ENCODE results near the gene SLC43A2. TPM values are rescaled to one million over a fixed set of nuclear protein-coding genes. Genes with fewer than 3 reads are reported as not detected.
A peak's percentile ranks its signal among the peaks of the same experiment; 100 is the strongest.

The SLC43A2 gene
- total and polyA plus RNA-seq, 10 of the 15 experiments (the other 5 are each of a cell fraction or from before 2014, with no cell fraction given) = 0.03 to 14.0 (median 5.3) TPM

DNA sequence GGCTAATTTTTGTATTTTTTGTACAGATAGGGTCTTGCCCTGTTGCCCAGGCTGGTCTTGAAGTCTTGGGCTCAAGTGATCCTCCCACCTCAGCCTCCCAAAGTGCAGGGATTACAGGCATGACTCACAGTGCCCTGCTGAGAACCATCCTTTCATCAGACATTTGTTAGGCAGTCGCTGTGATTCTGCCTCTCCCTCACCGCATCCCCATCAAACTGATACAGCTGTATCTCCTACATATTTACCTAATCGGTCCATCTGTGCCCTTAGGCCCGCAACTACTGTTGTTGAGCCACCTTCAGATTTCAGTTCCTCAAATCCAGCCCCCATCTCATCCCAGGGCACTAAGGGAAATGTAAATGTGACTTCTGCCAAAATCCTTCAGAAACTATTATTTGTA, 2.0 kb upstream of the SLC43A2 start:
- H3K36me3 ChIP-seq (ENCODE audit: control insufficient read depth in 2 of 2, insufficient read depth in 2 of 2, low read length in 1 of 2) = no peaks in the 10 kb centered on the region
- ChIA-PET CTCF (interaction anchor here (0.6 to 9.9 kb wide), 35 partner anchors 10 to 466 kb away, joined by 3 to 380 read pairs (median 6); partner anchors contain the start of genes INPP5K, RILP and SCARF1), POLR2A (interaction anchor here (0.6 to 6.0 kb wide), 8 partner anchors 18 to 230 kb away, joined by 3 to 56 read pairs (median 6); partner anchors contain the start of genes INPP5K and RILP), SMC1A (ENCODE audit: uncharacterized antibody, unreplicated experiment) (interaction anchor here (0.6 to 5.4 kb wide), 17 partner anchors 14 to 269 kb away, joined by 3 to 107 read pairs (median 4); partner anchors contain the start of genes INPP5K and PITPNA), RAD21 (ENCODE audit: unreplicated experiment) (interaction anchor here (0.6 to 10.0 kb wide), 26 partner anchors 10 to 371 kb away, joined by 3 to 317 read pairs (median 5); partner anchors contain the start of genes INPP5K, RILP and SCARF1)
- H3K27me3 ChIP-seq (replicated peaks in 1 of 2; ENCODE audit: control insufficient read depth in 2 of 2, insufficient read depth in 2 of 2, low read length in 1 of 2) = no peaks in the 10 kb centered on the region
- WGBS (ENCODE audit: insufficient coverage, insufficient replicate concordance, low lambda C conversion rate, missing lambda C conversion rate) = 8% methylated on average over 4 of the region's 4 CpGs
- FAIRE-seq = no peak
- H3K79me2 ChIP-seq (ENCODE audit: control insufficient read depth, insufficient read depth, low read length) = peaks cover 6% of the 10 kb centered on the region
- no peak overlapping the region for H2AFZ ChIP-seq (ENCODE audit: control insufficient read depth, low read depth, low read length)
- intact Hi-C loops (cut with micrococcal nuclease; ENCODE audit: unreplicated experiment) = loop anchor here (5.0 kb wide), 1 partner anchor 113 kb away; the partner anchor contains the start of gene INPP5K
- TF ChIP-seq SPI1 (IDR thresholded peaks at IDR 0.05; ENCODE audit: borderline replicate concordance, insufficient read depth, low read depth, low read length) (peak; percentile 69; the same call in 1 of the 2 replicates), SUZ12 (IDR thresholded peaks at IDR 0.05; ENCODE audit: unreplicated experiment) (no peak), ZZZ3 (IDR thresholded peaks at IDR 0.05; ENCODE audit: control insufficient read depth, insufficient read length, low read depth) (no peak), EZH2 (IDR thresholded peaks at IDR 0.05; ENCODE audit: borderline replicate concordance, control insufficient read depth, low read depth, low read length) (no peak)
- no peak for ATAC-seq
- no peaks in the 10 kb centered on the region for H4K20me1 ChIP-seq (ENCODE audit: control insufficient read depth, insufficient read depth)
- no peak overlapping the region; the same call in 1 of the 2 replicates for H3K4me2 ChIP-seq (ENCODE audit: control insufficient read depth, insufficient read depth)
- no peak overlapping the region for H3K4me3 ChIP-seq
- DNase-seq (ENCODE audit: low read depth, low spot score) = no peak
- no peaks in the 10 kb centered on the region for H3K9me3 ChIP-seq (replicated peaks; ENCODE audit: control insufficient read depth, insufficient read depth, low read length)
- no peak overlapping the region for H3K9ac ChIP-seq (ENCODE audit: control insufficient read depth, insufficient read depth, low read length)
- in situ Hi-C loops (cut with MboI) = no loop called here
- no peak overlapping the region for H3K27ac ChIP-seq (ENCODE audit: control insufficient read depth, insufficient read depth)
- no TSS peak for BruUV-seq (replicated peaks)
- peaks cover 37% of the 10 kb centered on the region for H3K4me1 ChIP-seq (ENCODE audit: control insufficient read depth, insufficient read depth, low read length)

Data from GM12878 (cell line).